Neural crest cell (in vitro differentiated cells): ENCODE results near the gene AURKB. TPM values are rescaled to one million over a fixed set of nuclear protein-coding genes. Genes with fewer than 3 reads are reported as not detected.
"Not testable (repeated sequence)": the region's sequence is repeated elsewhere in the genome, so short reads cannot be mapped to it uniquely, and the experiment has no call there.

Source experiments
- DNase-seq: peaks from one replicate; pipeline ENCODE4 v3.0.0; 2021; ENCODE audit warnings: low read depth, mixed read lengths, low spot score
- H3K27ac Mint-ChIP-seq: one replicate; pipeline ENCODE4 v1.8.0; 2021; ENCODE audit warnings: mild to moderate bottlenecking, mixed read lengths; ENCODE audit not compliant: unreplicated experiment
- H3K27me3 Mint-ChIP-seq: 2 replicates; pipeline ENCODE4 v1.8.0; 2021; ENCODE audit warnings: low read depth, mild to moderate bottlenecking, mixed read lengths
- H3K36me3 Mint-ChIP-seq: 2 replicates; pipeline ENCODE4 v1.8.0; 2021; ENCODE audit warnings: low read depth, mild to moderate bottlenecking, mixed read lengths
- H3K4me1 Mint-ChIP-seq: 2 replicates; pipeline ENCODE4 v1.8.0; 2021; ENCODE audit warnings: mixed read lengths
- H3K4me3 Mint-ChIP-seq: one replicate; pipeline ENCODE4 v1.8.0; 2021; ENCODE audit warnings: mild to moderate bottlenecking, mixed read lengths
- H3K9me3 Mint-ChIP-seq: 2 replicates; pipeline ENCODE4 v1.8.0; 2021; ENCODE audit warnings: mixed read lengths
- total RNA-seq: library from RNA; stranded (reverse); gene quantifications from 2 replicates; pipeline ENCODE4 v1.2.1, GENCODE V29; 2021
- TF ChIP-seq, protein P1 (sequence below): fragments of 200-600 bp; sonication (generic); conservative IDR thresholded peaks from 2 replicates; pipeline ENCODE4 v1.5.0; 2021; ENCODE audit warnings: antibody characterized with exemption, mild to moderate bottlenecking

The AURKB gene
- total RNA-seq, 1 donor from 2014 or later, result 176 TPM

DNA sequence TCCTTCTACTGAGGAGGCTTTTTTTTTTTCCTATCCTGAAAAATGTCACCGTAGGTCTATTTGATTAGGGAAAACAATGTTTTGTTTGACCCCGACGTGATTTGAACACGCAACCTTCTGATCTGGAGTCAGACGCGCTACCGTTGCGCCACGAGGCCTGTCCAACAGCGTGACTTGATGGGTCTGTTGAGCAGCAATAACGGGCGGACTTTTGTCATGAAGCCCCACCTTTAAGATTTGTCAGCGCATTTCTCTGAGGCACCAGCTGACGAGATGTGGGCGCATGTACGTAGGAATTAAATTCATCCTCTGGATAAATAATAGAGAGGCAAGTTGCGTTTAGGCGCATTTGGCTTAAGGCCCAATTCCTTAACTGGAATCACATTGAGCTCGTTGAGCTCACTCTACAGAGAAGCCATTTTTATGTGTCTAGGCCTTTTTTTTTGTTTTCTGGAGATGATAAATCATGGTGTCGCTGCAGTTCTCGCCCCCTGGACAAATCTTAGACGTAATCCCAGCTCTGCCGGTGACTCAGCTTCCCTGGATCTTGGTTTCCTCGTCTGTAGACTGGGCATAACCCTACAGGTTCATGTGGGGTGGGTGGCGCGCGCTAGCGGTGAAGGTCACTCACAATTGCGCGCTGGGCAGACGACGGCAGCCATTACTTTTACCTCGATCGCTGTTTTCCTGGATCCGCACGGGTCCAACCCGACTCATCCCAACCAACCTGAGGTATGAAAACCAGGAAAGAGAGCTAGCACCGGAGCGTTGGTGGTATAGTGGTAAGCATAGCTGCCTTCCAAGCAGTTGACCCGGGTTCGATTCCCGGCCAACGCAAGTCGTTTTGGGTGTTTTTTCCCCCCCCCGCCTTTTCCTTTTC, 10.6 kb upstream of the AURKB start:
- peaks cover 7% of the 10 kb centered on the region for H3K9me3 Mint-ChIP-seq
- H3K4me3 Mint-ChIP-seq, result peak overlapping the region; percentile 97
- peak overlapping the region; percentile 99 for H3K27ac Mint-ChIP-seq
- TF ChIP-seq, protein P1, sequence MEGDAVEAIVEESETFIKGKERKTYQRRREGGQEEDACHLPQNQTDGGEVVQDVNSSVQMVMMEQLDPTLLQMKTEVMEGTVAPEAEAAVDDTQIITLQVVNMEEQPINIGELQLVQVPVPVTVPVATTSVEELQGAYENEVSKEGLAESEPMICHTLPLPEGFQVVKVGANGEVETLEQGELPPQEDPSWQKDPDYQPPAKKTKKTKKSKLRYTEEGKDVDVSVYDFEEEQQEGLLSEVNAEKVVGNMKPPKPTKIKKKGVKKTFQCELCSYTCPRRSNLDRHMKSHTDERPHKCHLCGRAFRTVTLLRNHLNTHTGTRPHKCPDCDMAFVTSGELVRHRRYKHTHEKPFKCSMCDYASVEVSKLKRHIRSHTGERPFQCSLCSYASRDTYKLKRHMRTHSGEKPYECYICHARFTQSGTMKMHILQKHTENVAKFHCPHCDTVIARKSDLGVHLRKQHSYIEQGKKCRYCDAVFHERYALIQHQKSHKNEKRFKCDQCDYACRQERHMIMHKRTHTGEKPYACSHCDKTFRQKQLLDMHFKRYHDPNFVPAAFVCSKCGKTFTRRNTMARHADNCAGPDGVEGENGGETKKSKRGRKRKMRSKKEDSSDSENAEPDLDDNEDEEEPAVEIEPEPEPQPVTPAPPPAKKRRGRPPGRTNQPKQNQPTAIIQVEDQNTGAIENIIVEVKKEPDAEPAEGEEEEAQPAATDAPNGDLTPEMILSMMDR, result no peak
- DNase-seq, result peak; percentile 94
- peaks cover 39% of the 10 kb centered on the region for H3K27me3 Mint-ChIP-seq
- peaks cover 11% of the 10 kb centered on the region for H3K36me3 Mint-ChIP-seq
- H3K4me1 Mint-ChIP-seq, result peaks cover 48% of the 10 kb centered on the region

DNA sequence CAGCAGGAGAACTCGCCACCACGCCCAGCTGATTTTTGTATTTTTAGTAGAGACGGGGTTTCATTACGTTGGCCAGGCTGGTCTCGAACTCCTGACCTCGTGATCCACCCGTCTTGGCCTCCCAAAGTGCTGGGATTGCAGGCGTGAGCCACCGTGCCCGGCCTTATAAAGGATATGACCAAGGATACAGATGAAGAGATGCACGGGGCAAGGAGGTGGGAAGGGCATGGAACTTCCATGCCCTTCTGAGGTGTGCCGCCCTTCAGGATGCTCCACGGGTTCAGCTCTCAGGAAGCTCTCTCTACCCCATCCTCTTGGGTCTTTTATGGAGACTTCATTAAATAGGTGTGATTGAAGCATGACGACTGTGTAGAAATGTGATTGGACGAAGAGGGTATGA, 3.6 kb upstream of the AURKB start:
- Mint-ChIP-seq H3K4me3 (peak overlapping the region; percentile 61), H3K4me1 (peaks cover 24% of the 10 kb centered on the region)
- H3K36me3 Mint-ChIP-seq, H3K27ac Mint-ChIP-seq, H3K9me3 Mint-ChIP-seq, DNase-seq, H3K27me3 Mint-ChIP-seq: not testable (repeated sequence)

DNA sequence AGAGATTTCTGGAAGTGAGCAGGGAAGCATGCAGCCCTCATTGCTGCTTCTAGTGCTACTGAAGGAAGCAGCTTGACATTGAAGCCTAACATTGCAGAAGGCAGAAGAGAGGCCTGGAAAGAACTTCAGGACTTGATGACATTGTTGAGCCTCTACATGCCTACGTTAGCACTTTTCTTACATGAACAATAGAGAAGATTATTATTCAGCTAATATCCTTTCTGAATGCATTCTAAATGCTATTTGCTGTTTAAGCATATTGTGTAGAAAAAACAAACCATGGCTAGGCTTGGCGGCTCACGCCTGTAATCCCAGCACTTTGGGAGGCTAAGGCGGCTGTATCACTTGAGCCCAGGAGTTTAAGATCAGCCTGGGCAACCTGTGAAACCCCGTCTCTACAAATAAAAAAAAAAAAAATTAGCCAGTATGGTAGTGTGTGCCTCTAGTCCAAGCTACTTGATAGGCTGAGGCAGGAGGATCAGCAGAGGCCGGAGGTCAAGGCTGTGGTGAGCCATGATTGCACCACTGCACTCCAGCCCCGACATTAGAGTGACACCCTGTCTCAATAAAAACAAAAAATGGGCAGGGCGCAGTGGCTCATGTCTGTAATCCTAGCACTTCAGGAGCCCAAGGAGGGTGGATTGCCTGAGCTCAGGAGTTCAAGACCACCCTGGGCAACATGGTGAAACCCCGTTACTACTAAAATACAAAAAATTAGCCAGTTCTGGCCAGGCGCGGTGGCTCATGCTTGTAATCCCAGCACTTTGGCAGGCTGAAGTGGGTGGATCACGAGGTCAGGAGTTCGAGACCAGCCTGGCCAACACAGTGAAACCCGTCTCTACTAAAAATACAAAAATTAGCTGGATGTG, 2.2 kb upstream of the AURKB start:
- H3K27ac Mint-ChIP-seq, result no peak overlapping the region
- H3K27me3 Mint-ChIP-seq, result peaks cover 2% of the 10 kb centered on the region
- DNase-seq, result no peak
- no peaks in the 10 kb centered on the region for H3K36me3 Mint-ChIP-seq
- no peaks in the 10 kb centered on the region for H3K9me3 Mint-ChIP-seq
- H3K4me1 Mint-ChIP-seq, result peaks cover 24% of the 10 kb centered on the region
- TF ChIP-seq, protein P1, result no peak
- H3K4me3 Mint-ChIP-seq, result no peak overlapping the region

DNA sequence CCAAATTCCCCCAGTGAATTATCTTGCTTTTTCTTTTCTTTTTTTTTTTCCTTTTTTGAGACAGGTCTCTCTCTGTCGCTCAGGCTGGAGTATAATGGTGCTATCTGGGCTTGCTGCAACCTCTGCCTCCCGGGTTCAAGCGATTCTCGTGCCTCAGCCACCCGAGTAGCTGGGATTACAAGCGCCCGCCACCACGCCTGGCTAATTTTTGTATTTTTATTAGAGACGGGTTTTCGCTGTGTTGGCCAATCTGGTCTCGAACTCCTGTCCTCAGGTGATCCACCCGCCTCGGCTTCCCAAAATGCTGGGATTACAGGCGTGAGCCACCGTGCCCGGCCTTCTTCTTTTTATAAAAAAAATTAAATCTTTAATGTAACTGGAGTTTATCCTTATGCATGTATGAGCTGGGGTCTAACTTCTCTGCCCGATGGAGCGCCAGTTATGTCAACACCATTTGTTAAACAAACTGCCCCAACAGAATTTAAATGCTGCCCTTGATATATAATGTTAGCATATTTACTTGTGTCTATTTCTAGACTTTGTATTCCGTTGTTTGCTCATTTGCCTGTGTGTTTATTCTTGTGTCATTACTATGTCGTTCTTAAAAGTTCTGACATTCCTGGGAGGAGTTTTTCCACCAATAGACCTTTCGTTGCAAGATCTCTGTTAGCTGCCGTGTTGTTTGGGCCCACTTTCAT, 535 bp upstream of the AURKB start:
- peak overlapping the region; percentile 90 for H3K27ac Mint-ChIP-seq
- H3K4me1 Mint-ChIP-seq, result peaks cover 34% of the 10 kb centered on the region
- H3K36me3 Mint-ChIP-seq, result peaks cover 11% of the 10 kb centered on the region
- no peaks in the 10 kb centered on the region for H3K9me3 Mint-ChIP-seq
- peaks cover under 1% of the 10 kb centered on the region for H3K27me3 Mint-ChIP-seq
- DNase-seq, result no peak
- TF ChIP-seq, protein P1, result no peak
- peak overlapping the region; percentile 95 for H3K4me3 Mint-ChIP-seq

DNA sequence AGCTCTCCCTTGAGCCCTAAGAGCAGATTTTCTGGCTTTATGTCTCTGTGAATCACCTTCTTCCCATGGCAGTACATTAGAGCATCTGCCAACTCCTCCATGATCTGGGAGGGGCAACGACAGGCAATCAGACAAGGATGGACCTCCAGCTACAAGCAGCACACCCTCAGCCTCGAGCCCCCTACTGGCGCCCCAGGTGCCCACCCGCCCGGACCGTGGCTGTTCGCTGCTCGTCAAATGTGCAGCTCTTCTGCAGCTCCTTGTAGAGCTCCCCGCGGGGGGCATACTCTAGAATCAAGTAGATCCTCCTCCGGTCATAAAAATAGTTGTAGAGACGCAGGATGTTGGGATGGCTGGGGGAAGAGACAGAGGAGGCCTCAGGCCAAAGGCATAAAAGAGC, 3.8 kb downstream of the AURKB start:
- H3K36me3 Mint-ChIP-seq, result peaks cover 20% of the 10 kb centered on the region
- TF ChIP-seq, protein P1, result no peak
- no peaks in the 10 kb centered on the region for H3K27me3 Mint-ChIP-seq
- H3K4me1 Mint-ChIP-seq, result peaks cover 38% of the 10 kb centered on the region
- no peaks in the 10 kb centered on the region for H3K9me3 Mint-ChIP-seq
- DNase-seq, result no peak
- H3K27ac Mint-ChIP-seq, result no peak overlapping the region
- peak overlapping the region; percentile 76 for H3K4me3 Mint-ChIP-seq
